ENCODE results near the gene DDX54. TPM values are rescaled to one million over a fixed set of nuclear protein-coding genes. Genes with fewer than 3 reads are reported as not detected.

DDX54 gene
- total and polyA plus RNA-seq, 12 donors: 16.5 to 52.7 (median 37.5) TPM

DNA sequence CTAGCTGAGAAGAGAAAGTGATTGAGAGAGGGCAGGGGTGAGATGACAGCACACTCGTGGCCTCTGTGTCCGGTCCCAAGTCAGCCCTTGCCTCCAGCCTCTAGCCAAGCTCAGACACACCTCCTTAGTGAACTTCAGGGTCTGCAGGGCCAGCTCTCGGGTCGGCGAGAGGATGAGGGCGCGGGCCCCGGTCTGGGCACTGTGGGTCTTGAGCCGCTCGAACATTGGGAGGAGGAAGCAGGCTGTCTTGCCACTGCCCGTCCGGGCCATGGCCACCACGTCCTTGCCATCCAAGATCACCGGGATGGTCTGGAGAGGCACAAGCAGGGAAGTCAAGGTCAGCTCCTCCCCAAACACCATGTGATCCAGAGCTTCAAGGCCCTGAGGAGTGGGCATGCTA, 6.3 kb downstream of the DDX54 start:
- DNase-seq (no peak), ATAC-seq (no peak)
- H3K36me3 ChIP-seq: peaks cover 3 to 73% (median 47%) of the 10 kb centered on the region in 9 donors
- H3K4me1 ChIP-seq: peaks cover 0 to 12% (median 5%) of the 10 kb centered on the region in 9 donors
- H3K27me3 ChIP-seq: no peaks in the 10 kb centered on the region
- H3K9me3 ChIP-seq: peaks cover 0 to 12% (median 0%) of the 10 kb centered on the region in 11 donors
- H3K4me3 ChIP-seq: no peak overlapping the region
- 93 to 95% methylated on average over 14 of the region's 14 CpGs for WGBS, 2 donors
- no peak overlapping the region for H3K27ac ChIP-seq
- intact Hi-C loops (cut with DNase I): loop anchor here in 1 of 10 donors (10.0 kb wide), 1 partner anchor 184 kb away; no protein-coding TSS in a partner anchor
- TF ChIP-seq, protein P1, sequence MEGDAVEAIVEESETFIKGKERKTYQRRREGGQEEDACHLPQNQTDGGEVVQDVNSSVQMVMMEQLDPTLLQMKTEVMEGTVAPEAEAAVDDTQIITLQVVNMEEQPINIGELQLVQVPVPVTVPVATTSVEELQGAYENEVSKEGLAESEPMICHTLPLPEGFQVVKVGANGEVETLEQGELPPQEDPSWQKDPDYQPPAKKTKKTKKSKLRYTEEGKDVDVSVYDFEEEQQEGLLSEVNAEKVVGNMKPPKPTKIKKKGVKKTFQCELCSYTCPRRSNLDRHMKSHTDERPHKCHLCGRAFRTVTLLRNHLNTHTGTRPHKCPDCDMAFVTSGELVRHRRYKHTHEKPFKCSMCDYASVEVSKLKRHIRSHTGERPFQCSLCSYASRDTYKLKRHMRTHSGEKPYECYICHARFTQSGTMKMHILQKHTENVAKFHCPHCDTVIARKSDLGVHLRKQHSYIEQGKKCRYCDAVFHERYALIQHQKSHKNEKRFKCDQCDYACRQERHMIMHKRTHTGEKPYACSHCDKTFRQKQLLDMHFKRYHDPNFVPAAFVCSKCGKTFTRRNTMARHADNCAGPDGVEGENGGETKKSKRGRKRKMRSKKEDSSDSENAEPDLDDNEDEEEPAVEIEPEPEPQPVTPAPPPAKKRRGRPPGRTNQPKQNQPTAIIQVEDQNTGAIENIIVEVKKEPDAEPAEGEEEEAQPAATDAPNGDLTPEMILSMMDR (IDR thresholded peaks at IDR 0.05): no peak

DNA sequence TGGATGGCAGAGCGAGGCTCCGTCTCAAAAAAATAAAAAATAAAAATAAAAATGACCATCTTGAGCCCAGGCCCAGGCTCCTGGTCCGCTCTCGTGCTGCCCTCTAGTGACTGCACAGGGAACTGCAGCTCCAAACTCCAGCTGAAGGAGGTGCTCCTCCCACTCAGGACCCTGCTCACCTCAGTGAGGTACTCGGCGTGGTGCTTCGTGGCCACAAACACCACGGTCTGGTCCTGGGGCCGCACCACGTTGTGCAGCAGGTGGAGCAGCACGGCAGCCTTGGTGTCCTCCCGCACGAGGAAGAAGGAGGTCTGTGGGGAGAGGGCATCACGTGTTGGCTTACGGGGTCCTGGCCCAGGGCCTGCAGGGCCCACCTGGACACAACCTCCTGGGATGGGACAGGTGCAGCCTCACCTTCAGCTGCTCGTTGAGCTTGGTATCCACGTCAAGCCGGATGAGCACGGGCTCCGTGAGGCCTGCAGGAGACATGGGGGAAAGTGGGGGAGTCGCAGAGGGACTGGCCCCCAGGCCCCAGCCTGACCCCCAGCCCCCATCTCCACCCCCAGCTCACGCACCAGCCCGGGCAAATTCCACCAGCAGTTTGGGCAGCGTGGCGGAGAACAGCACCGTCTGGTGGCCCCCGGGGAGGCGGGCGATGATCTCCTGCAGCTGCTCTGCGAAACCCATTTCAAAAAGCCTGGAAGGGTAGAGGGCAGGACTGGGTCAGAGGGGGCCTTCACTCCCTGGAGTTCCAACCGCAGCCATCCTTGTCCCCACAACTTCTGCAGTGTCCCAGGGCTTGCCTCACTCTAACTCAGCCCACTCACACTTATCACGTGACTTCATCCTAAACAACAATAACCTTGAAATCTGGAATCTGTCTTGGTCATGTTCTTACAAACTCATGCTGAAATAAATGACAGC, 10.6 kb downstream of the DDX54 start:
- Histone ChIP-seq H3K27me3 (no peaks in the 10 kb centered on the region), H3K36me3 (peaks cover 9 to 100% (median 72%) of the 10 kb centered on the region in 9 donors), H3K4me1 (no peaks in the 10 kb centered on the region), H3K27ac (no peak overlapping the region), H3K4me3 (no peak overlapping the region), H3K9me3 (peaks cover 0 to 12% (median 0%) of the 10 kb centered on the region in 11 donors)
- TF ChIP-seq, protein P1 (IDR thresholded peaks at IDR 0.05): peak; percentile 94 to 99 (median 99)
- WGBS, 2 donors: 57 to 60% methylated on average over 32 of the region's 32 CpGs
- ATAC-seq (peak; percentile 41 to 85 (median 75)), DNase-seq (peak; percentile 70 to 79)
- intact Hi-C loops (cut with DNase I): loop anchor here in 8 of 10 donors (1.0 to 10.0 kb wide), 4 partner anchors 126 to 180 kb away; no protein-coding TSS in a partner anchor

DNA sequence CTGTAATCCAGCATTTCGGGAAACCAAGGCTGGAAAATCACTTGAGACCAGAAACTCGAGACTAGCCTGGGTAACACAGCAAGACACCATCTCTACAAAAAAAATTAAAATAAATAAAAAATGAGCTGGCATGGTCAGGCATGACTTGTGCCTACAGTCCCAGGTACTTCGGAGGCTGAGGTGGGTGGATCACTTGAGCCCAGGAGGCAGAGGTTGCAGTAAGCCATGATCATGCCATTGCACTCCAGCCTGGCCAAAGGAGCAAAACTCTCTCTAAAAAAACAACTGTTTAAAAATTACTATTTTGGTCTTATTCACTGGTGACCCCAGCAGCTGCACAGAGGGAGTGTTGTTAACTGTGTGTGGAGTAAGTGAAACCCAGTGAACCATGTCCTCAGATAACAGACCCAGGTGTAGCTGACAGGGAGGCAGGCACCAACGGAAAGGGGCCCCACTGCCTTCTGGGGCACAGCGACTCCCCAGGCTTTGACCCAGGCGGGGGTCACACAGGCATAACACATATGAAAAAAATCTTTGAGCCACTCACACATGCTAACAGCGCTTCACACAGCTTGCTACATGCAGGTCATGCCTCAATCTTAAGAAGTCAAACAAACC, 12.1 kb downstream of the DDX54 start:
- DNase-seq (no peak), ATAC-seq (no peak)
- Histone ChIP-seq H3K27me3 (no peaks in the 10 kb centered on the region), H3K9me3 (peaks cover 0 to 12% (median 0%) of the 10 kb centered on the region in 11 donors), H3K36me3 (peaks cover 14 to 100% (median 75%) of the 10 kb centered on the region in 9 donors), H3K27ac (no peak overlapping the region), H3K4me1 (no peaks in the 10 kb centered on the region), H3K4me3 (no peak overlapping the region)
- TF ChIP-seq, protein P1 (IDR thresholded peaks at IDR 0.05): no peak
- 94 to 95% methylated on average over 7 of the region's 7 CpGs for WGBS, 2 donors
- intact Hi-C loops (cut with DNase I): loop anchor here in 3 of 10 donors (2.0 to 10.0 kb wide), 3 partner anchors 124 to 178 kb away; no protein-coding TSS in a partner anchor

DNA sequence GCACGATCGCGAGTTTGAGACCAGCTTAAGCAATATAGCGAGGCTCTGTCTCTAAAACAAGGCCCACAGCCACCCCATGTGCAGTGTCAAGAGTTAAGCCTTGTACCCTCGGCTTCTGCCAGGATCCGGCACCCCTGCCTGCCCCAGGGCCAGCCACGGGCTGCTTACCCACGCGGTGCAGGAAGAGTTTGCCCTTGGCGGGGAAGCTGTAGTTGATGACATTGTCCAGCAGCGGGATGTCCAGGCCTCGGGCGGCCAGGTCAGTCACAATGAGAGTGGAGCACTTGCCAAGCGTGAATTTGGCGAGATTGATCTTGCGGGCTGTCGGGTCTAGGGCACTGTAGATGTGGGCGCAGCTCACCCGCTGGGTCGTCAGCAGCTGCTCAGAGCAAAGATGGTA, 13.1 kb downstream of the DDX54 start:
- no peaks in the 10 kb centered on the region for H3K4me1 ChIP-seq
- H3K36me3 ChIP-seq: peaks cover 12 to 100% (median 73%) of the 10 kb centered on the region in 9 donors
- peaks cover 0 to 6% (median 0%) of the 10 kb centered on the region in 11 donors for H3K9me3 ChIP-seq
- no peaks in the 10 kb centered on the region for H3K27me3 ChIP-seq
- 93 to 96% methylated on average over 20 of the region's 20 CpGs for WGBS, 2 donors
- H3K27ac ChIP-seq: no peak overlapping the region
- TF ChIP-seq, protein P1 (IDR thresholded peaks at IDR 0.05): no peak
- intact Hi-C loops (cut with DNase I): loop anchor here in 3 of 10 donors (2.0 to 10.0 kb wide), 3 partner anchors 123 to 177 kb away; no protein-coding TSS in a partner anchor
- DNase-seq: no peak
- no peak overlapping the region for H3K4me3 ChIP-seq
- ATAC-seq: no peak

All from heart right ventricle (tissue), 16 donors.